COR-L47 (cell line): ENCODE data around the gene STAP2.
"Not testable (repeated sequence)": the region's sequence is repeated elsewhere in the genome, so short reads cannot be mapped to it uniquely, and the experiment has no call there.

Experiments
- DNase-seq: peaks from one replicate; lab custom pipeline; 2025; lab: John Stamatoyannopoulos, UW

Gene STAP2

GRCh38 chr19:4298810-4299550 is 39.6 kb downstream of the STAP2 start:
- DNase-seq: no peak

GRCh38 chr19:4297901-4298809 is 40.5 kb downstream of the STAP2 start:
- DNase-seq: no peak

GRCh38 chr19:4295972-4296771 is 42.5 kb downstream of the STAP2 start:
- peak; percentile 93 for DNase-seq

GRCh38 chr19:4294389-4294788 is 44.2 kb downstream of the STAP2 start:
- no peak for DNase-seq

DNA sequence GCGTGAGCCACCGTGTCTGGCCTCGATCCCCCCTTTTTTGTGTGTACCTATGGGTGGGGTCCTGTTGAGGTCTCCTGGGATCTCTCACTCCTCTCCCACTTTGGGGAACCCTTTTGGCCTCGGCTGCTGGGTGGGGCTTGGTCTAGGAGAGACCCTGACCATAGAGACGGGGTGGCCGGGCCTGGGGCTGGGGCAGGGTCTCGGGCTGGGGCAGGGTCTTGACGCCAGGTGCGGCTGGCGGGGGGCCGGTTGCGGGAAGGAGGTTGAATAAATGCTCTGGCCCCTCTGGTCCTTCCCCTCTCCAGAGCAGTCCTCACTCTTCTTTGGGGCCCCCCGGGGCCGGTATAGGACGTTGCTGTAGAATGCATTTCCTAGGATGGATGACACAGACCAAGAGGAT is 46.1 kb downstream of the STAP2 start:
- DNase-seq: no peak

- no peak for DNase-seq
Measured at GRCh38 chr19:4291184-4291732, 47.4 kb downstream of the STAP2 start.

GRCh38 chr19:4288091-4288777 is 50.4 kb downstream of the STAP2 start:
- DNase-seq: no peak

- not testable (repeated sequence) for DNase-seq
Measured at GRCh38 chr19:4286141-4286540, 52.5 kb downstream of the STAP2 start.

GRCh38 chr19:4284974-4285373 is 53.7 kb downstream of the STAP2 start:
- DNase-seq: no peak

GRCh38 chr19:4284176-4284958 is 54.3 kb downstream of the STAP2 start:
- DNase-seq: no peak

DNA sequence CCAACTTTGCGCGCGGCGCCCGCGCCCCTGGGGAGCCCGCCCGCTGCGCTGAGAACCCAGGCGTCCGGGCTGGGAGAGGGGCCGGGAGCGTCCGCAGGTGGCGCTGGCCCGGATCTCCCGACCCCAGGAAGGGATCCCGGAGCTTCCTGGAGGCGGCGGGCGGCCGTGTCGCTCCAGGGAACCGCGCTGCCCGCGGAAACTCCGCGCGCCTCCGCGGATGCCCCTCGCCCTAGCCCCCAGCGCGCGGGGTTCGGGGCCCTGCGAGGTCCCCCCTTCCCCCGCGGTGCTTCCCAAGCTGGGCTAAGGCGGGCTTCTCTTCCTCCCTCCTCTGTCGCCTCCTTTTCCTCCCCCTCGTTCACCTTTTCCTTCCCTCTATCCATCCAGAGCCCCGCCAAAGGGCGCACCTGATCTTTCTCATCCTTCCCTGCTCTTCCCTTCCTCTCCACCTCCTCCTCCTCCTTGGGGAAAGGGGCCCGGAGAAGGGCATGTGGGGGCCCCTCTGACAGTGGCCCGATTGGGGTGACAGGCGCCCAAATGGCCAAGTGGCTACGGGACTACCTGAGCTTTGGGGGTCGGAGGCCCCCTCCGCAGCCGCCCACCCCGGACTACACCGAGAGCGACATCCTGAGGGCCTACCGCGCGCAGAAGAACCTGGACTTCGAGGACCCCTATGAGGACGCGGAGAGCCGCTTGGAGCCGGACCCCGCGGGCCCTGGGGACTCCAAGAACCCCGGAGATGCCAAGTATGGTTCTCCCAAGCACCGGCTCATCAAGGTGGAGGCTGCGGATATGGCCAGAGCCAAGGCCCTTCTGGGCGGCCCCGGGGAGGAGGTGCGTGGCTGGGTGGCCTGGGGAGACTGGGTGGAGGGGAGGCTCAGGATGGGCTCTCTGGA is 58.9 kb downstream of the STAP2 start:
- peak; percentile 16 for DNase-seq

DNA sequence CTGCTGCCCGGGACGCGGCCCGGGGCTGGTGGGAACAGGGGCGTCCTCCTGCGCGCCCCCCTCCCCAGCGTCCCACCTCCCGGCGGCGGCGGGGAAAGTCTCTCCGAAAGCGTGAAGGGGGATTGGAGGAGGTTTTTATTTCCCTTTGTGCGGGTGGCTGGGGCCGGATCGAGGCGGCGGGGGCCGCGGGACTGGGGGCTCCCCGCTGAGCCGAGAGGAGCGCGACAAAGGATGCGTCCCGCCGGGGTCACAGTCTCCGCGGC is 59.4 kb downstream of the STAP2 start:
- DNase-seq: no peak

- no peak for DNase-seq
Measured at GRCh38 chr19:4278419-4279266, 60.0 kb downstream of the STAP2 start, which contains the start of gene SHD. SHD (plus strand) TSS chr19:4279266; CDS start chr19:4280064, 798 bp downstream.

DNA sequence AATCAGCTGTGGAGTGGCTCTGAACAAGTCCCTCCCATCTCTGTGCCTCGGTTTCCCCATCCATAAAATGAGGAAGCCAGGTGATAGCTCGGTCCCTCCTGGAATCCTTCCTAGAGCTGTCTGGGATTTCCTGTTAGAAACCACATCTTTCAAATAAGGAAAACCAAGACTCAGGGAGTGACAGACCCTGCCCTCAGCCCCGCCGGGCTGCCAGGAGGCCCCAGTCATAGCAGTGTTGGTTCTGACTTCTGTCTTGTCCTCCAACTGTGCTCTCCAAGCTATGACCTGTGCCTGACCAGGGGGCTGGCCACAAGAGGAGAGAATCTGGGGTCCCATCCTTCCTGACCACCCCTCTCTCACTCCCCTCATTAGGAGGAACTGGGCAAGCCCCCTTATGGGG is 60.6 kb downstream of the STAP2 start:
- DNase-seq: no peak

DNA sequence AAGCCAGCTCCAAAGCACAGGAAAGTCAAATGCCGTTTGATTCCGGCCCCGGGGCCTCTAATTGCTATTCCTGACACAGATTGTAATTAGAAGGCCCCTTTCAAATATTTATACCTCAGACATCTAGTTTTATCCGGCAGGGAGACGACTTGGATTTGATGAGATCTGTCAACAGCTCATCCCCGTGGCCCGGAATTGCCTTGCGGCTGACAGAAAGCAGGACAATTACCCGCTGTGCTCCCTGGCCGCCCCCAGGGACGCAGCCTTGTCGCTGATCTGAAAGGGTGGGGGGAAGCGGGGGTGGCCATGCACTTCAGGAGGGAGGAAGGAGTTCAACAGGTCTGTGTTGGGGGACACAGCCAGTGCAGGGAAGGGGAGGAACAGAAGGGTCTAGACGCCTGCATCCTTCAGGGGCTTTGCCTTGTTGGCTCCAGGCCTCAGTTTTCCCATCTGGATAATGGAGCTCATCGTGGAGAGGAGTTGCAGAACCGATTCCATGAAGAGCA is 61.4 kb downstream of the STAP2 start:
- peak; percentile 59 for DNase-seq

DNA sequence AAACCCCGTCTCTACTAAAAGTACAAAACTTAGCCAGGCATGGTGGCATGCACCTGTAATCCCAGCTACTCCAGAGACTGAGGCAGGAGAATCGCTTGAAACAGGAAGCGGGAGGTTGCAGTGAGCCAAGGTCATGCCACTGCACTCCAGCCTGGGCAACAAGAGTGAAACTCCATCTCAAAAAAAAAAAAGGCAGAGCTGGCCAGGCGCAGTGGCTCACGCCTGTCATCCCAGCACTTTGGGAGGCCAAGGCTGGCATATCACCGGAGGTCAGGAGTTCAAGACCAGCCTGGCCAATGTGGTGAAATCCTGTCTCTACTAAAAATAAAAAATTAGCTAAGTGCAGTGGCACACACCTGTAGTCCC is 64.3 kb downstream of the STAP2 start:
- DNase-seq: not testable (repeated sequence)
